ENCODE results near the gene HMGA1.

Gene HMGA1

GRCh38 chr6:34236443-34237315 lies at the start of gene HMGA1:
HMGA1 (plus strand) TSS chr6:34236873; CDS start chr6:34240781, 3,908 bp downstream.
- DNase-seq (ENCODE audit: low read depth in 2 of 2): peak; percentile 84 to 89

GRCh38 chr6:34189806-34190503 lies 46.7 kb upstream of the HMGA1 start:
- DNase-seq (ENCODE audit: low read depth in 2 of 2): peak in 1 of 2 donors; percentile 17

GRCh38 chr6:34190504-34191122 lies 46.1 kb upstream of the HMGA1 start:
- no peak for DNase-seq (ENCODE audit: low read depth in 2 of 2)

- no peak for DNase-seq (ENCODE audit: low read depth in 2 of 2)
Observed at GRCh38 chr6:34194772-34195171, 41.9 kb upstream of the HMGA1 start.

- DNase-seq (ENCODE audit: low read depth in 2 of 2): no peak
Observed at GRCh38 chr6:34195726-34196115, 41.0 kb upstream of the HMGA1 start.

- peak; percentile 72 to 77 for DNase-seq (ENCODE audit: low read depth in 2 of 2)
Observed at GRCh38 chr6:34196116-34196832, 40.4 kb upstream of the HMGA1 start.

GRCh38 chr6:34196833-34197195 lies 39.9 kb upstream of the HMGA1 start:
- no peak for DNase-seq (ENCODE audit: low read depth in 2 of 2)

GRCh38 chr6:34200340-34200971 lies 36.2 kb upstream of the HMGA1 start:
- DNase-seq (ENCODE audit: low read depth in 2 of 2): no peak

- no peak for DNase-seq (ENCODE audit: low read depth in 2 of 2)
Observed at GRCh38 chr6:34201455-34202107, 35.1 kb upstream of the HMGA1 start.

GRCh38 chr6:34202329-34203201 lies 34.1 kb upstream of the HMGA1 start:
- no peak for DNase-seq (ENCODE audit: low read depth in 2 of 2)

GRCh38 chr6:34204693-34205092 lies 32.0 kb upstream of the HMGA1 start:
- DNase-seq (ENCODE audit: low read depth in 2 of 2): no peak

- no peak for DNase-seq (ENCODE audit: low read depth in 2 of 2)
Observed at GRCh38 chr6:34205466-34205865, 31.2 kb upstream of the HMGA1 start.

GRCh38 chr6:34205916-34206315 lies 30.8 kb upstream of the HMGA1 start:
- DNase-seq (ENCODE audit: low read depth in 2 of 2): no peak

GRCh38 chr6:34206726-34207125 lies 29.9 kb upstream of the HMGA1 start:
- DNase-seq (ENCODE audit: low read depth in 2 of 2): no peak

- no peak for DNase-seq (ENCODE audit: low read depth in 2 of 2)
Observed at GRCh38 chr6:34207695-34208443, 28.8 kb upstream of the HMGA1 start.

GRCh38 chr6:34213772-34214171 lies 22.9 kb upstream of the HMGA1 start:
- DNase-seq (ENCODE audit: low read depth in 2 of 2): no peak

GRCh38 chr6:34218691-34219090 lies 18.0 kb upstream of the HMGA1 start:
- no peak for DNase-seq (ENCODE audit: low read depth in 2 of 2)

GRCh38 chr6:34223381-34223955 lies 13.2 kb upstream of the HMGA1 start:
- DNase-seq (ENCODE audit: low read depth in 2 of 2): no peak

All from stimulated activated CD8-positive, alpha-beta memory T cell treated with anti-CD3 and anti-CD28 coated beads, Interleukin-15, amount 100 ng/mL, for 4 hours (primary cell).